AG04449 (cell line): ENCODE results near the gene PTPRK.

Source experiments
- CTCF ChIA-PET: fragments of 350-600 bp; formaldehyde crosslinking; extraction: SDS; loops from one replicate; lab custom pipeline; 2021; ENCODE audit warnings: antibody characterized with exemption; lab: Yijun Ruan, JAX
- POLR2A ChIA-PET: fragments of 400-600, 350-600 bp; formaldehyde crosslinking; extraction: SDS; loops from one replicate; lab custom pipeline; 2020; ENCODE audit warnings: antibody characterized with exemption, inconsistent platforms; lab: Yijun Ruan, JAX
- DNase-seq: peaks from one replicate; pipeline ENCODE4 v3.0.0-alpha.2; 2010; ENCODE audit warnings: low read depth, low spot score
- H3K4me3 ChIP-seq: 2 replicates; pipeline ENCODE4 v1.5.1; 2011; ENCODE audit warnings: low read depth, mild to moderate bottlenecking, control low read depth, low read length
- TF ChIP-seq, protein P1 (sequence below): IDR thresholded peaks from one replicate; pipeline ENCODE4 v1.5.1; 2011; ENCODE audit warnings: mild to moderate bottlenecking, moderate library complexity, low read length, control low read depth, inconsistent platforms; ENCODE audit not compliant: insufficient read depth; ENCODE audit errors: missing control alignments

PTPRK gene

DNA sequence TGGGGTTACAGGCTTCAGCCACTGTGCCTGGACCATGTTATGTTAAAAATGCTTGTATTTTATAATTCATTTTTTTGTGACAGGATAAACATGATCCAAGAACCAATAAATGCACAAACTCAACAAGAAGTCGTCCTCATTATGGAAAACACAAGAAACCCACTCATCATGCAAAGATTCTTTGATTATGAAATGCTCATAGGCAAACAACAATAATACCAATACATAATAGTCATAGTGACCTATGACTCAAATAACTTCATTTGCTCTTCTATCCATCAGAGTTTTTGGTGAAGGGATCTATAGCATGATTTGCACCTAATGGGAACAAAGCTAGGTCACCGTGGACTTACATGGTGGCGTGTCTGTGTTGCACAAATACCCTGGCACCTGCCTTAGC lies 402.5 kb downstream of the PTPRK start:
- no peak for DNase-seq
- no peak overlapping the region for H3K4me3 ChIP-seq
- CTCF ChIA-PET = no interaction called here
- TF ChIP-seq, protein P1, sequence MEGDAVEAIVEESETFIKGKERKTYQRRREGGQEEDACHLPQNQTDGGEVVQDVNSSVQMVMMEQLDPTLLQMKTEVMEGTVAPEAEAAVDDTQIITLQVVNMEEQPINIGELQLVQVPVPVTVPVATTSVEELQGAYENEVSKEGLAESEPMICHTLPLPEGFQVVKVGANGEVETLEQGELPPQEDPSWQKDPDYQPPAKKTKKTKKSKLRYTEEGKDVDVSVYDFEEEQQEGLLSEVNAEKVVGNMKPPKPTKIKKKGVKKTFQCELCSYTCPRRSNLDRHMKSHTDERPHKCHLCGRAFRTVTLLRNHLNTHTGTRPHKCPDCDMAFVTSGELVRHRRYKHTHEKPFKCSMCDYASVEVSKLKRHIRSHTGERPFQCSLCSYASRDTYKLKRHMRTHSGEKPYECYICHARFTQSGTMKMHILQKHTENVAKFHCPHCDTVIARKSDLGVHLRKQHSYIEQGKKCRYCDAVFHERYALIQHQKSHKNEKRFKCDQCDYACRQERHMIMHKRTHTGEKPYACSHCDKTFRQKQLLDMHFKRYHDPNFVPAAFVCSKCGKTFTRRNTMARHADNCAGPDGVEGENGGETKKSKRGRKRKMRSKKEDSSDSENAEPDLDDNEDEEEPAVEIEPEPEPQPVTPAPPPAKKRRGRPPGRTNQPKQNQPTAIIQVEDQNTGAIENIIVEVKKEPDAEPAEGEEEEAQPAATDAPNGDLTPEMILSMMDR = no peak
- POLR2A ChIA-PET = no interaction called here

DNA sequence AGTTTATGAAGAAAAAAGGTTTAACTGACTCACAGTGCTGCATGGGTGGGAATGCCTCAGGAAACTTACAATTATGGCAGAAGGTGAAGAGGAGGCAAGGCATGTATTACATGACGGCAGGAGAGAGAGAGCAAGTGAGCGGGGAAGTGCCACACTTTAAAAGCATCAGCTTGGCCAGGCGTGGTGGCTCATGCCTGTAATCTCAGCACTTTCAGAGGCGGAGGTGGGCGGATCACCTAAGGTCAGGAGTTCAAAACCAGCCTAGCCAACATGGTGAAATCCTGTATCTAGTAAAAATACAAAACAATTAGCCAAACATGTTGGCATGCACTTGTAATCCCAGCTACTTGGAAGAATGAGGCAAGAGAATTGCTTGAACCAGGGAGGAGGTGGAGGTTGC lies 406.2 kb downstream of the PTPRK start:
- CTCF ChIA-PET = no interaction called here

DNA sequence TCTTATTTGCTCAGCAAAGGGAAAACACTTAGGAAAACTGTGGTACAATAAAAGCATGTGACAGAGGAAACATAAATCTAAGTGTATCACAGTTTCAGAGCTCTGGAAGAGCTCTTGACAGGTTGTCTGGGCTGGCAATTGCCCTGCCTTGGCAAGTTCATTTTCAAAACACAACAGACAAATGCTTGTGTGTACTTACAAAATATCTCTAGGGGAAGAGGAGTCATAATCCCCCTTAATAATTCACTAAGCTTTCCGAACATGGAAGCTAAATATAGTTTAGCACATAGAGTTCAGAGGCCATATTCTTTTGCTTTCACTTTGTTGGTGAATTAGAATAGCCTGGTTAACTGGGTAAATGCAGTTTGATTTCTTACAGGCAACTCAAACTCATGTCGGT lies 407.9 kb downstream of the PTPRK start:
- ChIA-PET POLR2A (no interaction called here), CTCF (interaction anchor here (0.6 kb wide), 1 partner anchor 404 kb away, joined by 3 read pairs; no protein-coding TSS in a partner anchor)

More for the DNA sequence above, 406.2 kb downstream of the PTPRK start:
- TF ChIP-seq, protein P1 = no peak
- POLR2A ChIA-PET = no interaction called here
- no peak overlapping the region for H3K4me3 ChIP-seq
- DNase-seq = no peak

GRCh38 chr6:128111096-128111495 lies 409.3 kb downstream of the PTPRK start:
- no peak overlapping the region for H3K4me3 ChIP-seq
- CTCF ChIA-PET = no interaction called here
- POLR2A ChIA-PET = no interaction called here
- TF ChIP-seq, protein P1 = no peak
- DNase-seq = no peak

More for the DNA sequence above, 407.9 kb downstream of the PTPRK start:
- no peak for DNase-seq
- H3K4me3 ChIP-seq = no peak overlapping the region
- TF ChIP-seq, protein P1 = no peak

DNA sequence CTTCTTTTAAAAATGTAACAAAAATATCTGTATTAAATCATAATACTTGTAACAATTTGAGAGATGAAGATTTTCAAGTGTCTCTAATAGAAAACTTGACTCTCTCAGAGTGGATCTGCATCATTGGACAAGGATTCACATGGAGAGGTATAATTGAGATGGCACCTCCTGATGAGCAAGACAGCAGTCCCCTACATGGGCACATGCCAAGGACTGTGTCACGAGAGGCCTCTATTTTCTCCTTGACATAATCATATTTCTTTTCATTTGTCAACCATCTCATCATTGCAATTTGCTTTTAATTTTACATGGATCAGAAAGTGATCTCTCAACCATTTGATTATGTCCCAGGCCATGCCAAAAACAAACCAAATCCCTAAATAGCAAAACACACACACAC lies 412.7 kb downstream of the PTPRK start:
- H3K4me3 ChIP-seq = no peak overlapping the region
- TF ChIP-seq, protein P1 = no peak
- DNase-seq = no peak
- ChIA-PET CTCF (interaction anchor here (1.4 kb wide), 1 partner anchor 11 kb away, joined by 3 read pairs; no protein-coding TSS in a partner anchor), POLR2A (no interaction called here)

DNA sequence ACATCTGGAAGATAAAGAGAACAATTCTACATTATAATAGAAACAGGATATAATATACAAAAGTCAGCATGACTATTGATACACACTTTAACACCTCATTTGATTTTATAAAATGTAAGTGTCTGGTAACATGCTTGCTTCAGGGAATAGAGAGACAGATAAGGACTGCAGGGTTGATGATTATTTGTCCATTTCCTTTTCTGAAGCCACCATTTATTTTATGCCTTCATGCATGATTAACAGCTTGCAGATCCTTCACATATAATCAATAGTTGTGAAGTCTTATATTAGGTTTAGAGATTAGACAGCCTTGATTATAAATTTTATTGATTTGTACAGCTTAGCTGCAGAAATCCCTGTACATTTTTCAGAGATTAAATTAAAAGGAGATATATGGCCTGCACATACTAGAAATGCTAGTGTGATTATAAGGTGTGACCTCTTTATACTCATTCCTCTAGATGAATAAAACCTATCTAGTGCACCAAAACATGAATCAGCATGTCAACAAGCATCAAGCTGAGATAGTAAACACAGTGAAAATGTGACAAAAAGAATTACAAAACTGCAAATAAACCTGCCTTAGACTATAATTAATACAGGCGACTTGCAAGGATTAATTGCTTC lies 420.7 kb downstream of the PTPRK start:
- DNase-seq = no peak
- TF ChIP-seq, protein P1 = no peak
- POLR2A ChIA-PET = no interaction called here
- CTCF ChIA-PET = no interaction called here
- H3K4me3 ChIP-seq = no peak overlapping the region
